Pancreas (tissue), 10 donors: ENCODE data around the gene KIAA1614. TPM values are rescaled to one million over a fixed set of nuclear protein-coding genes. Genes with fewer than 3 reads are reported as not detected.
"Not testable (repeated sequence)": the region's sequence is repeated elsewhere in the genome, so short reads cannot be mapped to it uniquely, and the experiment has no call there.

Experiments
- ATAC-seq, 4 donors: fragments of 200-7000 bp; cut with Tn5 transposase; one replicate each; pipeline versions ENCODE4 v1.8.0 to v1.9.1; 2020; ENCODE audit warnings: mild to moderate bottlenecking in 4 of 4, moderate library complexity in 4 of 4
- DNase-seq, 6 donors: peaks; one replicate each; pipeline ENCODE4 v3.0.0-alpha.2; 2020
- FAIRE-seq: peaks from 2 replicates; lab custom pipeline; 2012; peaks lifted over from hg19 to GRCh38; lab: Jason Lieb, UNC
- H3K27ac ChIP-seq, 4 donors: fragments of 200-600 bp; sonication (generic); 1 replicate in 3 of 4; 2 replicates in 1 of 4; pipeline versions ENCODE4 v1.5.0 to v1.8.0; 2020
- H3K27me3 ChIP-seq, 4 donors: fragments of 200-600 bp; one replicate each; pipeline ENCODE4 v1.8.0; 2021
- H3K36me3 ChIP-seq, 3 donors: fragments of 200-600 bp; sonication (generic) in 1 of 3; one replicate each; pipeline versions ENCODE4 v1.5.0 to v1.8.0; 2020 to 2021
- H3K4me1 ChIP-seq, 3 donors: fragments of 200-600 bp; one replicate each; pipeline ENCODE4 v1.8.0; 2021
- H3K4me3 ChIP-seq, 4 donors: fragments of 200-600 bp; sonication (generic) in 2 of 4; one replicate each; pipeline versions ENCODE4 v1.5.0 to v1.8.0; 2020 to 2021
- H3K9me3 ChIP-seq, 4 donors: fragments of 200-600 bp; one replicate each; pipeline ENCODE4 v1.8.0; 2021
- CTCF ChIP-seq, 4 donors: fragments of 200-600 bp; sonication (generic) in 3 of 4; IDR thresholded peaks; one replicate each; pipeline versions ENCODE4 v1.5.0 to v1.8.0; 2021; ENCODE audit warnings: antibody characterized with exemption in 4 of 4
- WGBS, 2 donors: extraction: QIAGEN DNeasy Blood & Tissue Kit; methylation state at CpG; one replicate each; pipeline ENCODE4 v1.1.7; 2013; 5-methylcytosine and 5-hydroxymethylcytosine counted together
- intact Hi-C, 3 donors: fragments of 100-400 bp; cut with DNase I; formaldehyde crosslinking; loops; one replicate each; pipeline versions ENCODE4 v1.11.1 to v1.14.2; 2022
- polyA plus RNA-seq, 2 donors: library from polyadenylated mRNA; stranded (reverse); fragments of 200-250 nt; gene quantifications; one replicate each; pipeline ENCODE4 v1.2.3, GENCODE V29; 2013
- total RNA-seq, 6 donors: library from RNA; stranded (reverse); fragmentation: NEBNext Ultra II Directional in 4 of 6; extraction: Animal tissue kit (Norgen Biotek cat#: 25700) in 4 of 6; gene quantifications; one replicate each; pipeline versions ENCODE4 v1.2.1 to v1.2.4, GENCODE V29; 2021 to 2023
- donor health status: healthy with polysubstance abuse.
- donor health status: DM: no; HTN: no; CAD: no; lungs with moderate emphysema.
- donor health status: DM: no; HTN: no; CAD: no.
- donor health status: control.
- donor health status: control.
- donor health status: Bipolar disorder and iron deficiency.
- donor health status: DM: yes; HTN: yes; CAD: no.
- donor health status: DM: no; HTN: no; CAD: no.
- donor health status: DM: no; HTN: no; CAD: no.
- donor health status: DM: yes; HTN: yes; CAD: no.

The KIAA1614 gene
- total and polyA plus RNA-seq, 8 donors = 0.32 to 3.3 (median 1.5) TPM

- peak overlapping the region; percentile 39 to 74 (median 62) for H3K27ac ChIP-seq
- peak in 1 of 4 donors; percentile 5 for TF ChIP-seq CTCF (IDR thresholded peaks at IDR 0.05)
- intact Hi-C loops = no loop called here
- DNase-seq (peak; percentile 45 to 91 (median 78)), ATAC-seq (peak; percentile 73 to 78 (median 76)), FAIRE-seq (no peak)
- no peaks in the 10 kb centered on the region for H3K4me1 ChIP-seq
- no peaks in the 10 kb centered on the region for H3K36me3 ChIP-seq
- WGBS, 2 donors = 8 to 9% methylated on average over 35 to 41 of the region's 41 CpGs
- H3K27me3 ChIP-seq = no peaks in the 10 kb centered on the region
- H3K4me3 ChIP-seq = peak overlapping the region; percentile 44 to 70 (median 57)
- no peaks in the 10 kb centered on the region for H3K9me3 ChIP-seq
Measured at GRCh38 chr1:180953291-180954004, 40.8 kb downstream of the KIAA1614 start.

GRCh38 chr1:180954005-180954800 lies 41.5 kb downstream of the KIAA1614 start:
- ATAC-seq (peak; percentile 85 to 90 (median 88)), FAIRE-seq (no peak), DNase-seq (peak; percentile 72 to 91 (median 79))
- no peaks in the 10 kb centered on the region for H3K27me3 ChIP-seq
- intact Hi-C loops = no loop called here
- no peaks in the 10 kb centered on the region for H3K4me1 ChIP-seq
- H3K27ac ChIP-seq = peak overlapping the region; percentile 39 to 74 (median 62)
- no peaks in the 10 kb centered on the region for H3K36me3 ChIP-seq
- TF ChIP-seq CTCF (IDR thresholded peaks at IDR 0.05) = peak in 1 of 4 donors; percentile 2
- 7 to 10% methylated on average over 70 to 74 of the region's 74 CpGs for WGBS, 2 donors
- peak overlapping the region; percentile 44 to 70 (median 57) for H3K4me3 ChIP-seq
- no peaks in the 10 kb centered on the region for H3K9me3 ChIP-seq

- Histone ChIP-seq H3K27me3 (no peaks in the 10 kb centered on the region), H3K36me3 (no peaks in the 10 kb centered on the region), H3K4me1 (no peaks in the 10 kb centered on the region), H3K9me3 (no peaks in the 10 kb centered on the region), H3K27ac (peak overlapping the region in 1 of 4 donors; percentile 17), H3K4me3 (peak overlapping the region in 2 of 4 donors; percentile 59 to 70)
- WGBS, 2 donors = 72 to 74% methylated on average over 10 of the region's 10 CpGs
- intact Hi-C loops = no loop called here
- DNase-seq (no peak), ATAC-seq (peak in 1 of 4 donors; percentile 16), FAIRE-seq (no peak)
- no peak for TF ChIP-seq CTCF (IDR thresholded peaks at IDR 0.05)
Measured at GRCh38 chr1:180954801-180955165, 42.1 kb downstream of the KIAA1614 start.

GRCh38 chr1:180956028-180956640 lies 43.4 kb downstream of the KIAA1614 start:
- no peak for TF ChIP-seq CTCF (IDR thresholded peaks at IDR 0.05)
- FAIRE-seq (no peak), ATAC-seq (no peak), DNase-seq (no peak)
- WGBS, 2 donors = 94 to 96% methylated on average over 8 of the region's 8 CpGs
- Histone ChIP-seq H3K36me3 (no peaks in the 10 kb centered on the region), H3K4me3 (no peak overlapping the region), H3K27ac (no peak overlapping the region), H3K27me3 (no peaks in the 10 kb centered on the region), H3K9me3 (no peaks in the 10 kb centered on the region), H3K4me1 (no peaks in the 10 kb centered on the region)
- intact Hi-C loops = no loop called here

- H3K9me3 ChIP-seq, H3K4me3 ChIP-seq, DNase-seq, H3K4me1 ChIP-seq, FAIRE-seq, H3K27ac ChIP-seq, H3K36me3 ChIP-seq, intact Hi-C loops, H3K27me3 ChIP-seq, ATAC-seq: not testable (repeated sequence)
- WGBS, 2 donors = 84 to 92% methylated on average over 5 of the region's 5 CpGs
Measured at GRCh38 chr1:180959620-180960019, 46.9 kb downstream of the KIAA1614 start.
